ENCODE data around the gene PABPN1L. TPM values are rescaled to one million over a fixed set of nuclear protein-coding genes. Genes with fewer than 3 reads are reported as not detected.
A peak's percentile ranks its signal among the peaks of the same experiment; 100 is the strongest.

PABPN1L gene
- polyA plus RNA-seq, 2 donors = 0.04 to 0.14 TPM

- H3K27ac ChIP-seq (ENCODE audit: low read depth in 2 of 2, low read length in 1 of 2) = no peak overlapping the region
- H3K4me3 ChIP-seq (ENCODE audit: low read depth in 1 of 2, low read length in 2 of 2) = peak overlapping the region; percentile 53 to 82
- H3K4me1 ChIP-seq (ENCODE audit: control insufficient read depth in 2 of 2, insufficient read depth in 2 of 2, low read length in 1 of 2) = peaks cover 3 to 11% of the 10 kb centered on the region in 2 donors
- H3K9me3 ChIP-seq (ENCODE audit: control insufficient read depth in 2 of 2, insufficient read depth in 1 of 2, low read depth in 1 of 2, low read length in 1 of 2) = no peaks in the 10 kb centered on the region
- 79 to 82% methylated on average over 13 of the region's 13 CpGs for WGBS, 2 donors
- H3K27me3 ChIP-seq (ENCODE audit: control insufficient read depth in 1 of 2, insufficient read depth in 2 of 2, low read length in 2 of 2) = no peaks in the 10 kb centered on the region
- H3K36me3 ChIP-seq (ENCODE audit: control insufficient read depth in 2 of 2, insufficient read depth in 2 of 2, low read length in 1 of 2) = peaks cover 3 to 20% of the 10 kb centered on the region in 2 donors
Measured at GRCh38 chr16:88855736-88856121, 10.7 kb downstream of the PABPN1L start.

GRCh38 chr16:88855176-88855575, 11.3 kb downstream of the PABPN1L start:
- no peak overlapping the region for H3K27ac ChIP-seq (ENCODE audit: low read depth in 2 of 2, low read length in 1 of 2)
- H3K36me3 ChIP-seq (ENCODE audit: control insufficient read depth in 2 of 2, insufficient read depth in 2 of 2, low read length in 1 of 2) = peaks cover 0 to 16% of the 10 kb centered on the region in 2 donors
- peaks cover 3 to 11% of the 10 kb centered on the region in 2 donors for H3K4me1 ChIP-seq (ENCODE audit: control insufficient read depth in 2 of 2, insufficient read depth in 2 of 2, low read length in 1 of 2)
- no peak overlapping the region for H3K4me3 ChIP-seq (ENCODE audit: low read depth in 1 of 2, low read length in 2 of 2)
- H3K27me3 ChIP-seq (ENCODE audit: control insufficient read depth in 1 of 2, insufficient read depth in 2 of 2, low read length in 2 of 2) = no peaks in the 10 kb centered on the region
- WGBS, 2 donors = 86 to 88% methylated on average over 8 of the region's 8 CpGs
- H3K9me3 ChIP-seq (ENCODE audit: control insufficient read depth in 2 of 2, insufficient read depth in 1 of 2, low read depth in 1 of 2, low read length in 1 of 2) = no peaks in the 10 kb centered on the region

GRCh38 chr16:88854306-88855111, 12.0 kb downstream of the PABPN1L start:
- Histone ChIP-seq H3K4me3 (ENCODE audit: low read depth in 1 of 2, low read length in 2 of 2) (no peak overlapping the region), H3K27ac (ENCODE audit: low read depth in 2 of 2, low read length in 1 of 2) (no peak overlapping the region), H3K9me3 (ENCODE audit: control insufficient read depth in 2 of 2, insufficient read depth in 1 of 2, low read depth in 1 of 2, low read length in 1 of 2) (no peaks in the 10 kb centered on the region), H3K36me3 (ENCODE audit: control insufficient read depth in 2 of 2, insufficient read depth in 2 of 2, low read length in 1 of 2) (peaks cover 0 to 18% of the 10 kb centered on the region in 2 donors), H3K27me3 (ENCODE audit: control insufficient read depth in 1 of 2, insufficient read depth in 2 of 2, low read length in 2 of 2) (no peaks in the 10 kb centered on the region), H3K4me1 (ENCODE audit: control insufficient read depth in 2 of 2, insufficient read depth in 2 of 2, low read length in 1 of 2) (peaks cover 3 to 11% of the 10 kb centered on the region in 2 donors)
- WGBS, 2 donors = 62 to 69% methylated on average over 20 of the region's 20 CpGs

GRCh38 chr16:88853325-88853941, 13.0 kb downstream of the PABPN1L start:
- Histone ChIP-seq H3K4me1 (ENCODE audit: control insufficient read depth in 2 of 2, insufficient read depth in 2 of 2, low read length in 1 of 2) (peaks cover 3 to 11% of the 10 kb centered on the region in 2 donors), H3K27me3 (ENCODE audit: control insufficient read depth in 1 of 2, insufficient read depth in 2 of 2, low read length in 2 of 2) (no peaks in the 10 kb centered on the region), H3K4me3 (ENCODE audit: low read depth in 1 of 2, low read length in 2 of 2) (no peak overlapping the region), H3K9me3 (ENCODE audit: control insufficient read depth in 2 of 2, insufficient read depth in 1 of 2, low read depth in 1 of 2, low read length in 1 of 2) (no peaks in the 10 kb centered on the region), H3K36me3 (ENCODE audit: control insufficient read depth in 2 of 2, insufficient read depth in 2 of 2, low read length in 1 of 2) (peaks cover 0 to 16% of the 10 kb centered on the region in 2 donors), H3K27ac (ENCODE audit: low read depth in 2 of 2, low read length in 1 of 2) (no peak overlapping the region)
- 76 to 83% methylated on average over 17 of the region's 17 CpGs for WGBS, 2 donors

- peaks cover 0 to 16% of the 10 kb centered on the region in 2 donors for H3K36me3 ChIP-seq (ENCODE audit: control insufficient read depth in 2 of 2, insufficient read depth in 2 of 2, low read length in 1 of 2)
- 91 to 95% methylated on average over 19 of the region's 19 CpGs for WGBS, 2 donors
- no peaks in the 10 kb centered on the region for H3K9me3 ChIP-seq (ENCODE audit: control insufficient read depth in 2 of 2, insufficient read depth in 1 of 2, low read depth in 1 of 2, low read length in 1 of 2)
- H3K4me3 ChIP-seq (ENCODE audit: low read depth in 1 of 2, low read length in 2 of 2) = no peak overlapping the region
- H3K27ac ChIP-seq (ENCODE audit: low read depth in 2 of 2, low read length in 1 of 2) = no peak overlapping the region
- no peaks in the 10 kb centered on the region for H3K27me3 ChIP-seq (ENCODE audit: control insufficient read depth in 1 of 2, insufficient read depth in 2 of 2, low read length in 2 of 2)
- H3K4me1 ChIP-seq (ENCODE audit: control insufficient read depth in 2 of 2, insufficient read depth in 2 of 2, low read length in 1 of 2) = peaks cover 3 to 4% of the 10 kb centered on the region in 2 donors
Measured at GRCh38 chr16:88851616-88852015, 14.8 kb downstream of the PABPN1L start.

GRCh38 chr16:88850531-88851199, 15.8 kb downstream of the PABPN1L start:
- no peak overlapping the region for H3K27ac ChIP-seq (ENCODE audit: low read depth in 2 of 2, low read length in 1 of 2)

GRCh38 chr16:88848557-88848956, 17.9 kb downstream of the PABPN1L start:
- peaks cover 0 to 11% of the 10 kb centered on the region in 2 donors for H3K36me3 ChIP-seq (ENCODE audit: control insufficient read depth in 2 of 2, insufficient read depth in 2 of 2, low read length in 1 of 2)
- H3K27ac ChIP-seq (ENCODE audit: low read depth in 2 of 2, low read length in 1 of 2) = no peak overlapping the region
- no peaks in the 10 kb centered on the region for H3K9me3 ChIP-seq (ENCODE audit: control insufficient read depth in 2 of 2, insufficient read depth in 1 of 2, low read depth in 1 of 2, low read length in 1 of 2)
- H3K4me3 ChIP-seq (ENCODE audit: low read depth in 1 of 2, low read length in 2 of 2) = no peak overlapping the region
- WGBS, 2 donors = 90 to 91% methylated on average over 21 of the region's 21 CpGs
- no peaks in the 10 kb centered on the region for H3K27me3 ChIP-seq (ENCODE audit: control insufficient read depth in 1 of 2, insufficient read depth in 2 of 2, low read length in 2 of 2)
- H3K4me1 ChIP-seq (ENCODE audit: control insufficient read depth in 2 of 2, insufficient read depth in 2 of 2, low read length in 1 of 2) = no peaks in the 10 kb centered on the region

More at GRCh38 chr16:88850531-88851199, 15.8 kb downstream of the PABPN1L start:
- H3K4me3 ChIP-seq (ENCODE audit: low read depth in 1 of 2, low read length in 2 of 2) = no peak overlapping the region
- no peaks in the 10 kb centered on the region for H3K27me3 ChIP-seq (ENCODE audit: control insufficient read depth in 1 of 2, insufficient read depth in 2 of 2, low read length in 2 of 2)
- peaks cover 0 to 16% of the 10 kb centered on the region in 2 donors for H3K36me3 ChIP-seq (ENCODE audit: control insufficient read depth in 2 of 2, insufficient read depth in 2 of 2, low read length in 1 of 2)
- H3K9me3 ChIP-seq (ENCODE audit: control insufficient read depth in 2 of 2, insufficient read depth in 1 of 2, low read depth in 1 of 2, low read length in 1 of 2) = no peaks in the 10 kb centered on the region
- no peaks in the 10 kb centered on the region for H3K4me1 ChIP-seq (ENCODE audit: control insufficient read depth in 2 of 2, insufficient read depth in 2 of 2, low read length in 1 of 2)
- WGBS, 2 donors = 94 to 97% methylated on average over 33 of the region's 33 CpGs

GRCh38 chr16:88847654-88848053, 18.8 kb downstream of the PABPN1L start:
- no peak overlapping the region for H3K27ac ChIP-seq (ENCODE audit: low read depth in 2 of 2, low read length in 1 of 2)
- WGBS, 2 donors = 90 to 94% methylated on average over 18 of the region's 18 CpGs
- no peaks in the 10 kb centered on the region for H3K4me1 ChIP-seq (ENCODE audit: control insufficient read depth in 2 of 2, insufficient read depth in 2 of 2, low read length in 1 of 2)
- peaks cover 0 to 14% of the 10 kb centered on the region in 2 donors for H3K36me3 ChIP-seq (ENCODE audit: control insufficient read depth in 2 of 2, insufficient read depth in 2 of 2, low read length in 1 of 2)
- peaks cover 0 to 2% of the 10 kb centered on the region in 2 donors for H3K9me3 ChIP-seq (ENCODE audit: control insufficient read depth in 2 of 2, insufficient read depth in 1 of 2, low read depth in 1 of 2, low read length in 1 of 2)
- H3K4me3 ChIP-seq (ENCODE audit: low read depth in 1 of 2, low read length in 2 of 2) = no peak overlapping the region
- H3K27me3 ChIP-seq (ENCODE audit: control insufficient read depth in 1 of 2, insufficient read depth in 2 of 2, low read length in 2 of 2) = no peaks in the 10 kb centered on the region

- Histone ChIP-seq H3K36me3 (ENCODE audit: control insufficient read depth in 2 of 2, insufficient read depth in 2 of 2, low read length in 1 of 2) (peaks cover 0 to 23% of the 10 kb centered on the region in 2 donors), H3K27ac (ENCODE audit: low read depth in 2 of 2, low read length in 1 of 2) (no peak overlapping the region), H3K9me3 (ENCODE audit: control insufficient read depth in 2 of 2, insufficient read depth in 1 of 2, low read depth in 1 of 2, low read length in 1 of 2) (peaks cover 0 to 2% of the 10 kb centered on the region in 2 donors), H3K4me1 (ENCODE audit: control insufficient read depth in 2 of 2, insufficient read depth in 2 of 2, low read length in 1 of 2) (no peaks in the 10 kb centered on the region), H3K27me3 (ENCODE audit: control insufficient read depth in 1 of 2, insufficient read depth in 2 of 2, low read length in 2 of 2) (no peaks in the 10 kb centered on the region), H3K4me3 (ENCODE audit: low read depth in 1 of 2, low read length in 2 of 2) (no peak overlapping the region)
- WGBS, 2 donors = 96 to 97% methylated on average over 9 of the region's 9 CpGs
Measured at GRCh38 chr16:88846088-88846487, 20.4 kb downstream of the PABPN1L start.
